Anterior cingulate cortex (tissue), 58 donors: Measurements from ENCODE around the gene TNIP3.
"Not testable (repeated sequence)": the region's sequence is repeated elsewhere in the genome, so short reads cannot be mapped to it uniquely, and the experiment has no call there.

Experiments
- DNase-seq, 58 donors: peaks; one replicate each; lab custom pipeline; 2025; lab: John Stamatoyannopoulos, UW

Gene TNIP3, protein sequence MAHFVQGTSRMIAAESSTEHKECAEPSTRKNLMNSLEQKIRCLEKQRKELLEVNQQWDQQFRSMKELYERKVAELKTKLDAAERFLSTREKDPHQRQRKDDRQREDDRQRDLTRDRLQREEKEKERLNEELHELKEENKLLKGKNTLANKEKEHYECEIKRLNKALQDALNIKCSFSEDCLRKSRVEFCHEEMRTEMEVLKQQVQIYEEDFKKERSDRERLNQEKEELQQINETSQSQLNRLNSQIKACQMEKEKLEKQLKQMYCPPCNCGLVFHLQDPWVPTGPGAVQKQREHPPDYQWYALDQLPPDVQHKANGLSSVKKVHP

DNA sequence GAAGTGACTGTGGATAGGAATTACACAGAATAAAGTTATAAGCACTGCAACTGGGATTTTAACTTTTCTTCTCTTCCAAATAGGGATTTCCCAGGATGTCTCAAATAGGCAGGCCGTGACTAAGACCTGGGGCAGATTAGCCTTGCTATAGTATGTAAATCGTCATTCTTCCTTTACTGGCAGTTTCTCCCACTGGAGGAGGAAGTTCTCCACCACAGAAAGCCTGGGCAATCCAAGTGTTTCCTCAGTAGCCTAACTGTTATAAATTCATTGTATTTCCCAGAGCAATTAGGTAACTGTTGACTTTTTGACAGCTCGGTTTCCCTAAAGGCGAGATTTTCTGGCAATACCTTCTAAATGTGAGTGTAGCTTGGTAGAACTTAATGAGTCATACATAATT, at the start of gene TNIP3:
TSS of gene TNIP3 (minus strand) at position 31 of the 400 bp plus-strand sequence. CDS start 196 bp downstream, outside the sequence.
- DNase-seq: no peak

DNA sequence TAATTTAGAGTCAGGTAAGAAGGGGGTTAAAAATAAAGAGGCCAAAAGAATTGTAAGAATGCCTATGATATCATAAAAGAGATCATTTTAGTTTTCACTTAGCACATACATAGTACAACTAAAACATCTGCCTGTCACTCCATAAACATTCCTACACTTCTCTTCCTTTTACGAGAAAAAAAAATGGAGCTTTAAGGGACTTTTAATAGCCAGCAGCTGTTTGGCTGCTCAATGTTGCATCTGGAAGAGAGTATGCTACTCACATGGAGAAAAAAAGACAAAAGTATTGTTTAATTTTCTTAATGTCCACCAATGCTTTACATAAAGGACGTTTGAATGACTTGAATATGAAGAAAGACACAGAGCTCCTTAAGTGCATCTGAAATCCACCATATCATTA, 48.7 kb upstream of the TNIP3 start:
- no peak for DNase-seq

DNA sequence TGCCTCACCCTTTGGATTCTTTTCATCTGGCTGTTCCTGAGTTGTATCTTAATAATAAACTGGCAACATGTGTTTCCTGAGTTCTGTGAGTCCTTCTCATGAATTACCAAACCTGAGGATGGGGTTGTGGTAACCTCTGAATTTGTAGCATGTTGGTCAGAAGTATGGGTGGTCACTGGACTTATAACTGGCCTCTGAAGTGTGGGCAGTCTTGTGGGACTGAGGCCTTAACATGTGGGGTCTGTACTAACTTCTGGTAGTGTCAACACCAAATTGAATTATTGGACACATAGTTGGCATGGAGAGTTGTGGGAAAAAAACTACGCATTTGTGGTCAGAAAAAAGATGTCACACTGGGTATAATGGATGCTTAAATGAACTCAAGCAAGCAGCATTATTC, 45.0 kb upstream of the TNIP3 start:
- no peak for DNase-seq

DNA sequence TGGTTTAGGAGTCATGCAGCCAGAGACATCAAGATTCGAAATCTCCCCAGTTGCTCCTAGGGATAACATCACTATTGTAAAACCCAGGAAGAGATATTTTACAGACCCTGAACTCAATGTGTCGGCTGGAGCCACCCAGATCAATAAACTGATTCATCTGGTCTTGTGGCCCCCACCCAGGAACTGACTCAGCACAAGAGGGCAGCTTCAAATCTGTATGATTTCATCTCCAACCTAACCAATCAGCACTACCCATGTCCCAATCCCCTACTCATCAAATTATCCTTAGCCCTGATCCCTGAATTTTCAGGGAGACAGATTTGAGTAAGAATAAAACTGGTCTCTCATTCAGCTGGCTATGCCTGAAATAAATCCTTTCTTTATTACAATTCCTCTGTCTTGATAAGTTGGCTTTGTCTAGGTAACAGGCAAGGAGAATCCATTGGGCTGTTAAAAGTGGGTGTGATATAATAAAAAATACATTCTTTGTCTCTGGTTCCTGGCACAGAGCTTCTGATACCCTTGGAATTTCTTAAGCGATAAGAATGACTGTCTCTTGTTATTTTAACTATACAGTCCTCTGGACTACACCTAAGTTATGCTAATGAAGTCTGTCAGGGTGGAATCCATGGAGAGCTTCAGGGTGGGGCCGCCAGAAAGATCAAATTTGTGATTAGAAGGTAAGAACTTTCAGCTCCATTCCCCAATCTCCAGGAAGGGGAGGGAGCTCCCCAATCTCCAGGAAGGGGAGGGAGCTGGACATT, 44.3 kb upstream of the TNIP3 start:
- DNase-seq: no peak

DNA sequence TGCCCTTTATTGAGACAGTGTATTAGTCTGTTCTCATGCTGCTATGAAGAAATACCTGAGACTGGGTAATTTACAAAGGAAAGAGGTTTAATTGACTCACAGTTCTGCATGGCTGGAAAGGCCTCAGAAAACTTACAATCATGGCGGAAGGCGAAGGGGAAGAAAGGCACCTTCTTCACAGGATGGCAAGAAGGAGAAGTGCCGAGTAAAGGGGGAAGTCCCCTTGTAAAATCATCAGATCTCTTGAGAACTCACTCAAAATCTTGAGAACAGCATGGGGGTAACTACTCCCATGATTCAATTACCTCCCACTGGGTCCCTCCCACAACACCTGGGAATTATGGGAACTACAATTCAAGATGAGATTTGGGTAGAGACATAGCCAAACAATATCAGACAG, 41.7 kb upstream of the TNIP3 start:
- DNase-seq: not testable (repeated sequence)

DNA sequence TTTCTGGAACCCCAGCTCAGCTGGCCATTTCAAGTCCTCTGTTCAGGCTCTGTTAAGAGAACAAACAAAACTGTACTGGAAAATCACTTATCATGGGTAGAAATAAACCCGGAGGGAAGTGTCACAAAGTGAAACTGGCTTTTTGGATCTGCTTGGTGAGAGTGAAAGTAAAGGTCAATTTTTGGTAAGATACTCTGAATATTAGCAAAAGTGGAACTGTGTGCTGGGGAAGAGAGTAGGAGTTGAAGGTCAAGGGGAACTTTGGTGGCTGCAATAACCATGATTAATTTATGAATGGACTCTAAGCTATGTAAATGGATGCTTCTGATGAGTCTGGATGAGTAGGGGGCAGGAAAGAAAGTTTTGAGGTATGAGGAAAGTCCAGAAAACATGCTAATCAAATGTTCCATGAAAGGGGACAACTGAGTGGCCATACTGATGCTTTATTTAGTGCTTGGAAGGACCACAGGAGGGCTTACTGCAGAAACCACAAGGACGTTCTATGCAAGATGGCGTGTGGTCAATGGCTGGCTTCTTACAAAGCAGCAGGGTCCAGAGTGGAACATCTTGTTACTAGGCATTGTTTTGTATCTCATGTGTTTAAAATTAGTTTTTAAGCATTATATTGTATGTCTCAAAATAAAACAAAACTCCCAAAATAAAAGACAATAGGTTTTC, 36.8 kb upstream of the TNIP3 start:
- DNase-seq: no peak

DNA sequence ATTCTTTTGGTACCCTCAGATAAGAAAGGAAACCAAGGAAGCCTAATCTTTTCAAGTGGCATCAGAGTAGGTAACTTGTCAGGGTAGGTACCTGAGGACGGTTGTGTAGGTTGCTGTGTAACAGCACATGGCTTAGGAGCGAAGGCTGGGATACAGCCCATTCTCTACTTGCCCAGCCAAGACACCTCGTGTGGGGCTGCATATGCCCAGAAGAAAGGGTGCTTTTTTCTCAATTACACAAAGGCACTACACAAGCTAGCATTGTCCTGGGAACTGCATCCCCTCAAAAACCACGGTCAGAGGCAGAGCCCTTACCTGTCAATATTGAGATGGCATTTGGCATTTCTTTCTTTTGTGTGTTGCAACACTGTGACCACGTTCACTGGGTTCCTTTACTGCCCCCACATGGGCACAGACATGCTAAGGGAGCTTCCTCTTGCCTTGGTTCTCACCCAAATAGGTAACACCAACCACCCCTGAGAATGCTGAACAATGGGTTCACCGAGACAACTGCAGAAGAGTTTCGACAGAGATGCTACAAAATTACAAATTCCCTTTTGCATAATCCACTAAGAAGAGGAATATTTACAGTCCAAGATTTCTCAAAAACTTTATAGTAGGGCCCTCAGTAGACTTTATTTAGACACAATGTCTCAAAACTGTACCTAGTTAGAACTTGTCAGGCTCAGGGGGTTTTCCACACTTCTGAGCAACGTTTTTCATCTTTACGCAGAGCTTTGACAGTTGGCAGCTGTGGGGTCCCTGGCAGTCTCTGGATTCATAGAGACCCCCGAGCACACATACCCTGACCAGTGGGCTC, 35.8 kb upstream of the TNIP3 start:
- DNase-seq: no peak

DNA sequence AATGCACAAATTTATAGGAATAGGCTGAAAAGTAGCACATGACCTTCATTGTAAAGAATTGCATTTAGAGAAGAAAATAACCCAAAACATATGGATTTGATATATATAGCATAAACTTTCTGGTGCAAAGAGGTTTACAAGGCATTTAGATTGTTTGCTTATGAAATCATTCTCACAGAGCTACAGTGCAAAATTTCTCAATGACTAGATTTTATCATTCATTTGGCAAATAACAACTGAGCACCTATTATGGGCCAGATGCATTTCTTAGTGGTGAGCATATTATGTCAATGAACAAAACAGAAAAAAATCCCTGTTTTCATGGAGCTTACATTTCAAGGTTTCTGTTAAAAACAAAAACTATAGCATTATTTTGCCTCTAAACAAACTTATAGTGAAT, 34.1 kb upstream of the TNIP3 start:
- no peak for DNase-seq

DNA sequence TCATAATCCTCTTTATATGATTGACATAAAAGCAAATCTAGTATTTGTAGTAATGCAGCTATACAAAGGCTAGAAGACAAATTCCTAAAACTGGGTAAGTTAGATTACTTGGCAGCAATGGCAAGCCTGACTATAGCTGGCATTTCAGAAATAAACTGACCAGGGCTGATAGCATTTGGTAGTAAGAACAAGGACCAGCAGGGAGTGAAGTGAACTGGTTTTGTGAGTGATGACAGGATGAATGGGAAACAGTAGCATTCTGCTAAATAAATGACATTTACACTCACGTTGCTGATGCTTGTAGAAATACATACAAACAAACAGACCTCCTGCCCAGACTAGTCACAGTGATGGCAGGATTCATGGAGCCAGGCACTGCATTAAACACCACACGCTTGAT, 31.5 kb upstream of the TNIP3 start:
- no peak for DNase-seq

DNA sequence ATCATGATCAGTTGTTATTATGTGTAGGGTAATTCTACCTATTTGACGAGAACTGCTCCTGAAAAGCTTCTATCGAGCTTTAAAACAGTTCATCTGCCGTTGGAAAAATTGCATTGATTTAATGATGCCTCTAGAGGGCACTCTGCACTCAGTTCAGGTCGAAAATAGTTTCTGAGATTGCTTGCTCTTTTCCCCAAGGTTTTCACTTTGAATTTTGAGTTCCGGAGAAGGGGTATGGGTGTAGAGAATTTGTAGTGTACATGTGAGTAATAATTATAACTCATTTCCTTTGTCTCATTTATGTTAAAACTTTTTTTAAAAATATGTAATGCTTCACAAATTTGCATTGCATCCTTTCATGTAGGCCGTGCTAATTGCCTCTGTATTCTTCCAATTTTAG, 28.4 kb upstream of the TNIP3 start:
- DNase-seq: peak in 2 of 58 donors; percentile 2 to 22

DNA sequence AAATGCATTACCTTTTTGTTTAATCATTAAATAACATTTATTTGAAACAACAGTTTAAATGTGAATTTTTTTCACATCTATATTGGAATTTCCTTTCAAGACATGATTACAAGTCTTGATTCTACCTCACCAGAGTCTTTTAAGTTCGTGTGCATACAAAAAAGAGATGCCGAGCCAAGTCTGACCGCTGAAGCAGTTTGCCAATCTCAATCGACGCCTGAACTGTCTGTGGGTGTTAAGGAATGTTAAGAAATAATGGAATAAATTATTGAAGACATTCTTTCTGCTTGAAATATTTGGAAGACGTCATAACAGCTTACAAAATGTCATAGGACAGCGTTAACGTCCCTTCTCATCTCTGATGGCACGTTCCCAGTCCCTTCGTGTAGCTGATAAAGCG, 27.9 kb upstream of the TNIP3 start:
- no peak for DNase-seq

DNA sequence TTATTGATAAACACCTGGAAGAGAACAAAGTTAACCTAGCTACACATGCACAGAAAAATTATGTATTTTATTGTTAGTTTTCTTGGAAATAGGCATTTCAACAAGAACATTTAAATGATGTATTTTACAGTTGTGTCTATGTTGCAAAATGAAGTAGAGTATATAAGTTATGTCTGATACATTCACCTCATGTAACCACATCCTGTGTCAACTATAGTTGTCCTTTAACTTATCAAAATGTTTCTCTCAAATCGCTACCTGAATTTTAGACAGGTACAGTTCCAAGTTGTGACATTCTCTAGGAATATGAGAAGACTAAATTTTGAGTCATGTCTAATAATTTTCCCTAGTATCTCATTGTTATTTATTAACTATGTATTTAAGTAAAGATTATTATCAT, 27.2 kb upstream of the TNIP3 start:
- no peak for DNase-seq

DNA sequence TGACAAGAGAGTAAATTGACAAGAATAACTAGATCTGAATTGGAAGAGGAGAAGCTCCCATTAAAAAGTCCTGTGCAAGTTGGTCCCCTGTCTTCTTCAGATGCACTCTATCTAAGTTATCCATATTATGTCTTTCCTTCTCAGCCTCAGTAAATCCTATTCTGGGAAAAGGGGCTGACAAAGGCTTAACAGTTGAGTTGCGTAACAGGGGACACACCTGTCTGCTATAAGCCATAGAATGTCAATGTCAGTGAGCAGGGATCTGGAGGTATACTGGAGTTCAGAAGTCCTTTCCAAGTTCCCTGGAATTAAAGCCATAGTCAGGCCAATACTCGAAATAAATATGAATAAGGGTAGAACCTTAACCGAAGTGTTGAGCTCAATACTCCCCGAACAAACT, 26.3 kb upstream of the TNIP3 start:
- no peak for DNase-seq

DNA sequence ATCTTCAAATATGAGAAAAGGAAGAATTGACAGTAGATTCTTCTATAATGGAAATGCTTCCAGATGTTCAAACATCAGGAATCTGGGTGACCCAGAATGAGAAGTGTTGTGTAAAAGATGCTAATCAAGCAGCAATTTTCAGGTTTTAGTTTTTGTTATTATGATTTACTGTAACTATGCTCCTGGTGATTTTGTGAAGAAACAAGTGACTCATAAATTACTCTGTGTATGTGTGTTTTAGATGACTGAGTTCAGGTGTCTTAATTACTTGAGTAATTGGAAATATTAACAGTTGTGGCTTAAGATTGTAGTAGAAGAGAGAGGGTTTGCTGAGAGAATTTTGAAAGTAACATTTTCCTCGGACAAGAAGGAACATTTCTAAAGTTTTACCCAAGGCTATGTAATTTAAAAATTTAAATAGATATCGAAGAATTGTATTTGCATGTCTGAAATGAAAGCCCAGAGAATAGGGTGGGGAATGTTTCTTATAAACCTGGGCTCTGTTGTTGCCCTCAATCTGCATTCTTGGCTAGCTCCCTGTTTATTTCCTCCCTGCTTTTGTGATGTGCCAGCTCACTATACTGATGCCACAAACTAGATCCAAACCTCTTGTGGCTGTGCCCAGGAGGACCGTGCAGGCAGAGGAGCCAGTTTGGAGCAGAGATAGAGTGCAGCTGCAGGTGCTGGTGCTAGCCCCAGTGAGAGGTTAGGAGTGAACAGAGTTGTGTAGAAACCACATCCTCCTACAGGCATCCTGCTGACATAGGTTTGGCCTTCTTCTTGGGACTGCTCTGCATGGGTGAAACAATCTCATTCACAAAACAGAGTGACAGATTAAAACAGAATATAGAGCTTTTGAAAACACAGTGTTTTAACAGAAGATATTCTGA, 25.4 kb upstream of the TNIP3 start:
- DNase-seq: no peak

DNA sequence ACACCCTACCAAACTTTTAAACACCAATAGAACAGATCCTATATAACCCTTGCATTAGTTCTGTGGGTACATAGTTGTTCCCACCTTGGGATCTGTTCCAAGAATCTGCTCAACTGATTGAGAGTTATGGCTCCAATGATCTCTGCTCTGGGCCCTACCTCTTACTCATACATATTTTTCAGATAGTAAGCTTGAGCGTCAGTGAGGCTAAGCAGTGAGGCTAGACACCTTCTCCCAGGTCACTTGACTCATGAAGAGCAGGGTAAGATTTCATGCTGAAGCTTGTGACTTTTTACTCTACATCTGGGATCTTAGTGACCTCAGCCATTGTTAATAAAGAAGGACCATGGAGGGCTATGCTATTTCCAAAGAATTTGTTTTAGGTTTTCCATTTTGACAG, 23.1 kb upstream of the TNIP3 start:
- DNase-seq: no peak

DNA sequence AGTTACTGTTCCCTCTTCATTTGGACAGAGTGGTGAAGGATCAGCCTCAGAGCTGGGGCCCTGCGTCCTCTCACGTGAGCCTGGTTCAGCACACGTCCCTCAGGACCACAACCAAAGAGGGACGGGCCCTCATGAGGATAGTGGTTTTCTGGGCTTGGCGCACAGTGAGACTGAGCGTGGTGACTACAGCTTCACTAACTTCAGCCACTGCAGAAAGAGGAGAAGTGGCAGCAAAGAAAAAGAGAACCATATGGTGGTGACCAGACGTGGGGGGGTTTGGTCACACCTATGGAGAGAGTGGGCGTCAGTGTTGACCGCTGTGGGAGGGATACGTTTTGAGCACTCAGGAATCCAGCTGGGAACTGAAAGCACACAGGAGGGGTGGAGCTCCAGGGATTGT, 21.8 kb upstream of the TNIP3 start:
- peak in 19 of 58 donors; percentile 1 to 64 (median 10) for DNase-seq

DNA sequence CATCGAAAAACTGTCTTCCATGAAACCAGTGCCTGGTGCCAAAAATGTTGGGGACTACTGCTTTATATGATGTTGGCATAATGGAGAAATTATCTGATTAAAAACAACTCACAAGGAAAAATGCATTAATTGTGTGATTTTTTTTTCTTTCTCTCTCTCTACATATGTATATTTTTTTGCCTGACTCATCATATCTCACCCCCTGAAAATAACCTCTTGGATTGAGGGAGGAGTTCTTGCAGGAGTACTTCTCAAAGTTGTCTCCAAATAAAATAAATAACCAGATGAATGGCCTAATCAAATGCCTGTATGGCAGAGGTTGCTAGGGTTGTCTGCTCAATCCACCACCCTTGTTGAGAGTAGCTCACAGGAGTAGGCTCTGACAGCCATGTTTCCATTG, 19.9 kb upstream of the TNIP3 start:
- no peak for DNase-seq

DNA sequence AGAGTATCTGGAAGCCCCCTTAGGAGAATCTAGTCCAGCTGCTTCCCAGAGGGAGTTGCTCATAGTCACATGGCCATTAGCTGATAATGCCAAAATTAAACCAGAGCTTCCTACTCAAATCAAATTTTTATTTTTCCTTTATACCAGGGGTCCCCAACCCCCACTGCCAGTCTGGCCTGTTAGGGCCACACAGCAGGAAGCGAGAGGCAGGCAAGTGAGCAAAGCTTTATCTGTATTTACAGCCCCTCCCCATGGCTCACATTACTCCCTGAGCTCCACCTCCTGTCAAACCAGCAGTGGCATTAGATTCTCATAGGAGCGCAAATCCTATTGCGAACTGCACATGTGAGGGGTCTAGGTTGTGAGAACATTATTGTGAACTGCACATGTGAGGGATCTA, 19.2 kb upstream of the TNIP3 start:
- no peak for DNase-seq

DNA sequence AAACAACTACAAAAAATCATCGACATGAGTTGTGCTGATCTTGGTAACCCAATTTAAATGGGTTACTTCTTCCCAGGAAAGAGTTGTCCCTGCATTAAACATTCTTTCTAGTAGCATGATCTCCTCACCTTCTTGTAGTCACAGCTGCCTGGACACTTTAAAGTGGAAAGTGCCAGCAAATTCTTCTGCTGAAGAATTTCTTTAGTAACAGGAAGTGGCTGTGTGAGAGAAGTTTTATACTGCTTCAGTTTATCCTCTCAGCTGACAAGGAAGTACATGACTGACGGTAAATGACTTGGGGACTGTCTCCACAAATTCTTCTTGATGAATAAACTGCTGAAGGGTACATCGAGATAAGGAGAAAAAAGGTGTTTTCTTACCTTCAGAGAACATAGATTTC, 18.2 kb upstream of the TNIP3 start:
- DNase-seq: no peak

DNA sequence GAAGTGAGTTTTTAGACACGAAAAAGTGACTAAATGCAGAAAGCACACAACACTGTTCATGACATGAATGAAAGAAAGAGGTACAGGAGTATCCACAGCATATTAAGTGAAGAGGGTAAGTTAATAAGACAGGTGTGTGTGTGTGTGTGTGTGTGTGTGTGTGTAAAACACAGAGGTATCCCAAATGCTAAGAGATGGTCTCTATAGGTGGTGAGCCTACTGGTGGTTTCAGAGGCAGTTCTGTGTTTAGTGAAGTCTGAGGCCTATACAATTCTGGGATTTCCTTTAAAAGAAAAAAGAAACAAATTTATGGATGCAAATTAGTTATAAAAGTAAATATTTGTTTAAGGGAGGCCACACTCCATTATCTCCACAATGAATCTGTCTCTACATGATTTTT, 17.4 kb upstream of the TNIP3 start:
- DNase-seq: no peak
